HepG2 (cell line): Measurements from ENCODE around the gene TMEM79. TPM values are rescaled to one million over a fixed set of nuclear protein-coding genes. Genes with fewer than 3 reads are reported as not detected.
A peak's percentile ranks its signal among the peaks of the same experiment; 100 is the strongest.

Experiments used
- CTCF ChIP-seq: sonication (generic); formaldehyde crosslinking; IDR thresholded peaks from 2 replicates; pipeline ENCODE4 v1.5.0; 2020; ENCODE audit warnings: mild to moderate bottlenecking, missing genetic modification reagents, moderate library complexity
- HNF4A ChIP-seq: sonication (generic); formaldehyde crosslinking; IDR thresholded peaks from 2 replicates; pipeline ENCODE4 v1.4.0; 2020; ENCODE audit warnings: missing genetic modification reagents
- HOXA3 ChIP-seq: sonication (generic); formaldehyde crosslinking; IDR thresholded peaks from 2 replicates; pipeline ENCODE4 v1.5.0; 2020; ENCODE audit warnings: missing genetic modification reagents
- IKZF1 ChIP-seq: fragments of 450-650 bp; IDR thresholded peaks from 2 replicates; pipeline ENCODE4 v1.7.1; 2016
- KIAA2018 ChIP-seq: sonication (generic); formaldehyde crosslinking; IDR thresholded peaks from 2 replicates; pipeline ENCODE4 v1.5.0; 2020; ENCODE audit warnings: mild to moderate bottlenecking, missing genetic modification reagents, borderline replicate concordance
- MEF2D ChIP-seq: sonication (generic); formaldehyde crosslinking; IDR thresholded peaks from 2 replicates; pipeline ENCODE4 v1.5.1; 2020; ENCODE audit warnings: mild to moderate bottlenecking, missing genetic modification reagents
- NFE2L2 ChIP-seq: fragments of 150-350 bp; IDR thresholded peaks from 2 replicates; pipeline ENCODE4 v1.6.1; 2014; ENCODE audit warnings: low read length
- SP5 ChIP-seq: IDR thresholded peaks from 2 replicates; pipeline ENCODE4 v1.6.1; 2016; ENCODE audit warnings: low read depth, borderline replicate concordance
- SRSF1 ChIP-seq: fragments of 200-400 bp; formaldehyde crosslinking; optimal IDR thresholded peaks from 2 replicates; pipeline ENCODE3; 2017; ENCODE audit warnings: mild to moderate bottlenecking, low read depth, low read length, moderate library complexity
- TOPORS ChIP-seq: sonication (generic); formaldehyde crosslinking; IDR thresholded peaks from 2 replicates; pipeline ENCODE4 v1.8.0; 2023; ENCODE audit warnings: mild to moderate bottlenecking, missing genetic modification reagents
- TSC22D2 ChIP-seq: sonication (generic); formaldehyde crosslinking; IDR thresholded peaks from 2 replicates; pipeline ENCODE4 v1.5.1; 2020; ENCODE audit warnings: missing genetic modification reagents, mild to moderate bottlenecking, borderline replicate concordance
- ZNF225 ChIP-seq: sonication (generic); formaldehyde crosslinking; IDR thresholded peaks from 2 replicates; pipeline ENCODE4 v1.4.0; 2020; ENCODE audit warnings: mild to moderate bottlenecking, missing genetic modification reagents
- ZNF230 ChIP-seq: sonication (generic); formaldehyde crosslinking; IDR thresholded peaks from 2 replicates; pipeline ENCODE4 v1.4.0; 2020; ENCODE audit warnings: mild to moderate bottlenecking, missing genetic modification reagents
- ZNF354B ChIP-seq: sonication (generic); formaldehyde crosslinking; IDR thresholded peaks from 2 replicates; pipeline ENCODE4 v1.8.0; 2022; ENCODE audit warnings: mild to moderate bottlenecking, missing genetic modification reagents
- ZNF510 ChIP-seq: sonication (generic); formaldehyde crosslinking; IDR thresholded peaks from 2 replicates; pipeline ENCODE4 v1.4.0; 2020; ENCODE audit warnings: low read depth, mild to moderate bottlenecking, missing genetic modification reagents
- ZNF597 ChIP-seq: sonication (generic); formaldehyde crosslinking; IDR thresholded peaks from 2 replicates; pipeline ENCODE4 v1.5.0; 2020; ENCODE audit warnings: missing genetic modification reagents
- ZNF619 ChIP-seq: sonication (generic); formaldehyde crosslinking; IDR thresholded peaks from 2 replicates; pipeline ENCODE4 v1.4.0; 2020; ENCODE audit warnings: mild to moderate bottlenecking, missing genetic modification reagents
- ZNF775 ChIP-seq: sonication (generic); formaldehyde crosslinking; IDR thresholded peaks from 2 replicates; pipeline ENCODE4 v1.4.0; 2020; ENCODE audit warnings: missing genetic modification reagents, mild to moderate bottlenecking, moderate library complexity, borderline replicate concordance
- ZSCAN31 ChIP-seq: sonication (generic); formaldehyde crosslinking; IDR thresholded peaks from 2 replicates; pipeline ENCODE4 v1.5.0; 2020; ENCODE audit warnings: low read depth, mild to moderate bottlenecking, missing genetic modification reagents
- polyA plus RNA-seq, 8 experiments: library from polyadenylated mRNA; depleted of rRNA in 3 of 8; stranded (reverse) in 7 of 8; unstranded in 1 of 8; fragments of >200 nt; fragmentation: Illumina TruSeq in 4 of 8; extraction: Trizol in 4 of 8; gene quantifications; 2 replicates each; pipeline versions ENCODE4 v1.2.1 to v1.2.3, GENCODE V29; 2011 to 2016; ENCODE audit warnings: low read depth in 4 of 8, missing spikeins in 1 of 8, mixed read lengths in 1 of 8; ENCODE audit not compliant: insufficient read depth in 1 of 8
- total RNA-seq, 5 experiments: library from RNA; depleted of rRNA; stranded (reverse); fragments of >200 nt; fragmentation: Illumina TruSeq; extraction: Trizol; gene quantifications; 2 replicates each; pipeline ENCODE4 v1.2.3, GENCODE V29; 2016; ENCODE audit warnings: low read depth in 1 of 5

Gene TMEM79
- total and polyA plus RNA-seq, 2 of the 13 experiments (the other 11 are each of a cell fraction or from before 2014, with no cell fraction given) = 1.2 to 1.9 TPM

DNA sequence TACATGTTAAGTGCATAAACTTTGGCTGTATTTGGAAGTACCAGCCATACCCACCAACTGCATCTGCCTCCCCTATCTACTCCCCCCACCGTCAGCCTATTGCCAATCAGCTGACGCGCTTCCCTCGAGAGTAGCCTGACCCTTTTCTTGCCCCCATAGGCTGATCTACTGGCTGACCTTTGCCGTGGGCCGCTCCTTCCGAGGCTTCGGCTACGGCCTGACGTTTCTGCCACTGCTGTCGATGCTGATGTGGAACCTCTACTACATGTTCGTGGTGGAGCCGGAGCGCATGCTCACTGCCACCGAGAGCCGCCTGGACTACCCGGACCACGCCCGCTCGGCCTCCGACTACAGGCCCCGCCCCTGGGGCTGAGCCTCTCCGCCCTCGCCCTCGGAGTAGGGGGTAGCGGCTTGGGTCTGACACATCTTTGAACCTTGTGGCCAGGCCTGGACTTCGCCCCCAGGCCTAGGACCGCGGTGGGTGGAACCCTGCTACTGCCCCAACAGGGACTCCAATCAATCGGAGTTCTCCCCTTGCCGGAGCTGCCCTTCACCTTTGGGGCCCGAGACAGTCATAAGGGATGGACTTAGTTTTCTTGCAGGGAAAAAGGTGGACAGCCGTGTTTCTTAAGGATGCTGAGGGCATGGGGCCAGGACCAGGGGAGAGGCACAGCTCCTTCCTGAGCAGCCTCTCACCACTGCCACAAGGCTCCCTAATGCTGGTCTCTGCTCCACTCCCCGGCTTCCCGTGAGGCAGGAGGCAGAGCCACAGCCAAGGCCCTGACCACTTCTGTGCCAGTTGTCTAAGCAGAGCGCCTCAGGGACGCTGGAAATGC lies 7.3 kb downstream of the TMEM79 start (continued):
- peak; percentile 83 for TF ChIP-seq MEF2D (CRISPR knock-in tag)
- TF ChIP-seq KIAA2018 (CRISPR knock-in tag) = no peak
- TF ChIP-seq NFE2L2 = no peak
- no peak for TF ChIP-seq ZNF510
- no peak for TF ChIP-seq IKZF1
- TF ChIP-seq ZNF775 (CRISPR knock-in tag) = no peak
- peak; percentile 51; the same call in 1 of the 2 replicates for TF ChIP-seq TOPORS (CRISPR knock-in tag)
- no peak for TF ChIP-seq ZNF597
- no peak for TF ChIP-seq ZNF354B (CRISPR knock-in tag)
- TF ChIP-seq ZNF230 (CRISPR knock-in tag) = 0 out of 2 replicates have a peak, but pooled peaks have one; percentile 55
- no peak for TF ChIP-seq TSC22D2 (CRISPR knock-in tag)
- TF ChIP-seq HOXA3 (CRISPR knock-in tag) = peak; percentile 84
- peak; percentile 67 for TF ChIP-seq SRSF1
- TF ChIP-seq SP5 (CRISPR knock-in tag) = peak; percentile 78
- TF ChIP-seq HNF4A (CRISPR knock-in tag) = peak; percentile 99
- TF ChIP-seq ZNF225 = peak; percentile 72
- 0 out of 2 replicates have a peak, but pooled peaks have one; percentile 11 for TF ChIP-seq CTCF (CRISPR knock-in tag)
- peak; percentile 17; the same call in 1 of the 2 replicates for TF ChIP-seq ZNF619 (CRISPR knock-in tag)
- peak; percentile 42; the same call in 1 of the 2 replicates for TF ChIP-seq ZSCAN31
